A549 (cell line): ENCODE measurements around the gene PATJ.

ENCODE experiments used
- BHLHE40 ChIP-seq: IDR thresholded peaks from 2 replicates; pipeline ENCODE4 v1.6.1; 2012; ENCODE audit warnings: low read depth, low read length, inconsistent platforms
- CTCF ChIP-seq: fragments of >200 bp; sonication (Bioruptor Twin); formaldehyde crosslinking; IDR thresholded peaks from 3 replicates; pipeline ENCODE4 v1.5.1; 2016
- ELK1 ChIP-seq: fragments of 150-350 bp; IDR thresholded peaks from 2 replicates; pipeline ENCODE4 v1.6.1; 2014; ENCODE audit warnings: low read depth, mild to moderate bottlenecking, low read length
- EP300 ChIP-seq, 2 experiments: fragments of >200 bp; sonication (Bioruptor Twin); formaldehyde crosslinking; IDR thresholded peaks; 2 replicates in 1 of 2; 3 replicates in 1 of 2; pipeline ENCODE4 v1.6.1; 2016 to 2017
- HEYL ChIP-seq: fragments of 250-450 bp; sonication (Bioruptor Pico); IDR thresholded peaks from 2 replicates; pipeline ENCODE4 v1.8.0; 2021; ENCODE audit warnings: mild to moderate bottlenecking, moderate library complexity
- JUNB ChIP-seq: fragments of >200 bp; sonication (Bioruptor Twin); formaldehyde crosslinking; IDR thresholded peaks from 2 replicates; pipeline ENCODE4 v1.6.1; 2016
- MYC ChIP-seq: IDR thresholded peaks from 2 replicates; pipeline ENCODE4 v1.6.1; 2012; ENCODE audit warnings: mild to moderate bottlenecking, inconsistent platforms, low read length, improper control_type of control experiment, borderline replicate concordance
- PHF8 ChIP-seq: fragments of 200-600 bp; sonication (generic); IDR thresholded peaks from 2 replicates; pipeline ENCODE4 v1.6.1; 2016; ENCODE audit warnings: low read depth, mild to moderate bottlenecking, antibody characterized with exemption, moderate library complexity, borderline replicate concordance
- POLR2A ChIP-seq: IDR thresholded peaks from 2 replicates; pipeline ENCODE4 v1.6.1; 2012; ENCODE audit warnings: mild to moderate bottlenecking, low read length
- SMC3 ChIP-seq: fragments of >200 bp; sonication (Bioruptor Twin); formaldehyde crosslinking; IDR thresholded peaks from 3 replicates; pipeline ENCODE4 v1.6.1; 2018; ENCODE audit warnings: inconsistent platforms

GRCh38 chr1:62040973-62041372, 298.7 kb downstream of the PATJ start:
- no peak for TF ChIP-seq PHF8
- TF ChIP-seq BHLHE40, result no peak
- no peak for TF ChIP-seq MYC
- TF ChIP-seq ELK1, result no peak
- no peak for TF ChIP-seq POLR2A
- no peak for TF ChIP-seq CTCF
- no peak for TF ChIP-seq HEYL (CRISPR knock-in tag)
- TF ChIP-seq EP300 (IDR thresholded peaks at IDR 0.05), result no peak
- no peak for TF ChIP-seq JUNB
- TF ChIP-seq SMC3, result no peak
